Stimulated activated CD4-positive, alpha-beta T cell treated with anti-CD3 and anti-CD28 coated beads, Interleukin-2, amount 100 ng/mL, for 24 hours (primary cell): ENCODE measurements around the gene KIF16B.

ENCODE experiments used
- DNase-seq, 2 donors: peaks; one replicate each; pipeline ENCODE4 v3.0.0-alpha.2; 2020

The KIF16B gene

GRCh38 chr20:16337707-16338106 is 235.5 kb downstream of the KIF16B start:
- no peak for DNase-seq

DNA sequence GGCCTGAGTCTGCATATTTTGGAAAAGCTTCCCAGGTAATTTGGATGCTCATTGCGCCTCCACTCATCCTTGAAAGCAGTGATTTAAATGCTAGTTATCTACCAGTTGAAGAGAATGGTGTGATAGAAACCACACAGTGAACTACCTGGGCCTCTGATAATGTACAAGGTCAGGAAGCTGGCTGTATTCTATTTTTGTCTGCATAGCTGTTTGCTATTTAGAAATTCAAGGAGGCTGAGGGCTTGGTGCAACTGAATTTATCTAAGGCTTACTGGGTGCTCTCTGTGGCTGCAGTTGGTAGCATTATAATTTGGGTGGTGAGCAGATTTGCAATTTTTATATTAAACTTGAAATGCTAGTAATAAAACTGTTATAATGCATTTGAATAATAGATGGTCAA is 245.6 kb downstream of the KIF16B start:
- no peak for DNase-seq

DNA sequence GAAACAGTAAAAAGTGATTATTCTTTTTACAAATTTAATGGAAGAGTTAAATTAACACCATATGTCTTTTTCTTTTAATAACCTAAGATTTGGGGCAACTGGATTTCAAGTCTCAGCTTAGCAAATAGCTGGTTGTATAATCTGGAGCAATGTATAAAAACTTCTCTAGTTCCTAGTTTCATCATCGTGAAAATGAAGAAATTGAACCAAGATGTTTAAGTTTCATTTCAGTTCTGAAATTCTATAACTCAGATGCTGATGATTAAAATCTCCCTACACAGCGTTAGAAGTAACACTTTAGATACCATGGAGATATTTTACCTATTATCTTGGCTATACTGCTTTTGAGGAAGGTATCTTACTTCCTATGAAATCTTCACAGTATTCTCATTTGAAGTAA is 252.0 kb downstream of the KIF16B start:
- no peak for DNase-seq

- no peak for DNase-seq
Measured at GRCh38 chr20:16317445-16318362, 255.5 kb downstream of the KIF16B start.

DNA sequence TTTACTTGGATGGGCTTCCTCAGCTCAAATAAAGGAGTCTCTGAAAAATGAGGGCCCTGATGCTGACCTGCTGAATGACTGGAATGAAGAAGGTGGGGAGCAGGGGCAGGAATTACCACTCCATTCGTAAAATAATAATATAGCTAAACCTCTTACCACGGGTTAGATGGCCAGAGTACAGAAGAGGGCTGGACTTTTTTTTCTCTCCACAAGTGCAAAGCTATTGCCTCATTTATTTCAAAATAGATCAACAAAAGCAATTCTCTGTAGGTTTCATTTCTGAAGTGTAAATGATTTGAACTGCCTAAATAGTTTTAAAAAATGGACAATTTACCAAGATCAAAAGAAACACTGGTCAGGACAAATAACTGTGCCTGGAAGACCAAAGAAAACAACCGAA is 256.7 kb downstream of the KIF16B start:
- no peak for DNase-seq

- no peak for DNase-seq
Measured at GRCh38 chr20:16314748-16315159, 258.5 kb downstream of the KIF16B start.

DNA sequence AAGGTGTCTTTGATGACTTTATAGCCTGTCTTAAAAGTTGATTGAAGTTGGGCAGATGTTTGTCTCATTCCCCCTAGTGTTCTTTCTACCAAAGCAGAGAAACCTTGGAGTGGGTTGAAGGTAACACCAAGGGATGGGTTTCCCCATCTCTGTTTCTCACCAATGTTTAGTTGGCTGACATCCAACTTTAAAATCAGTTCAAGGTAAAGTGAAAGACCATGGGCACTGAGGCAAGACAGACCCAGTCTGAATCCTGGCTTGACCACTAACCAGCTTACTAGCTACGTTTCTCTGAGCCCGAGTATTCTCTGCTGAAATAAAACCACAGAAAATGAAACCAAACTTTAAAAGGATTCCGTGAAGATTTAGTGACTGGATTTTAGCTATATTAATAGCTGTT is 258.9 kb downstream of the KIF16B start:
- DNase-seq, result no peak

- no peak for DNase-seq
Measured at GRCh38 chr20:16313917-16314316, 259.3 kb downstream of the KIF16B start.

DNA sequence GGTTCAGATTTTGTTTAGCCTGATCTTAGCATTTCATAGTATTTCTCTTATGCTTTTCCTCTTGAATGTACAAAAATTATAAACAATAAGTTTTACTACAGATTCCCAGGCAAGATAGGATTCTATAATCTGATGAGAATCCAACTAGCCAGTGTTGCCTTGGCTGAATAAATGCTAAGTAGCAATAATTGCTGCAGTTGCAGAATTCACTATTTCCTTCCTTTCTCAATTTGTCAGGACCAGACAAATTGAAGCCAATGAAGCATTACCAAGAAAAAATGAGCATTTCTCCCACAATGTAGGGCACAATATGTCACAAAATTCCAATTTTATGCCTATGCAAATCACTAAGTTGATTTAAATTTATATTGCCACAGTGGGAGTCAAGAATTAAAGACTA is 260.2 kb downstream of the KIF16B start:
- DNase-seq, result no peak

DNA sequence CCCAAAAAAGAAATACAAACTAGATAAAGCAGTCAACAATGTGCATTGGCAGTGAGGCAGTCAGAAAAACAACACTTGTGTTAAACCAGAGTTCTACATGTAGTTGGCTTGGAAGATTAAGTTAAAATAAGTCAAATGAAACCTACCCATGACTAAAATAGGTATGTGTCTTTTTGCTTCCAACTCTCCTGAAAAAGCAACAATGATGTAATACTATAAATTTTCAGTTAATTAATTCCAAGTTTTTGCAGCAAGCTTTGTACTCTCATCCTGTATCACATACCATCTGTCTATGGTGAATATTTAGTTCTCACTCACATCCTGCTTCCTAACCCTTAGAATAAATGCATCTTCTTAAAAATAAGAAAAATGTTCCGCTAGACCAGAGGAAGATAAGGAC is 261.5 kb downstream of the KIF16B start:
- no peak for DNase-seq

GRCh38 chr20:16308754-16309153 is 264.5 kb downstream of the KIF16B start:
- DNase-seq, result no peak

GRCh38 chr20:16302818-16303217 is 270.4 kb downstream of the KIF16B start:
- no peak for DNase-seq

DNA sequence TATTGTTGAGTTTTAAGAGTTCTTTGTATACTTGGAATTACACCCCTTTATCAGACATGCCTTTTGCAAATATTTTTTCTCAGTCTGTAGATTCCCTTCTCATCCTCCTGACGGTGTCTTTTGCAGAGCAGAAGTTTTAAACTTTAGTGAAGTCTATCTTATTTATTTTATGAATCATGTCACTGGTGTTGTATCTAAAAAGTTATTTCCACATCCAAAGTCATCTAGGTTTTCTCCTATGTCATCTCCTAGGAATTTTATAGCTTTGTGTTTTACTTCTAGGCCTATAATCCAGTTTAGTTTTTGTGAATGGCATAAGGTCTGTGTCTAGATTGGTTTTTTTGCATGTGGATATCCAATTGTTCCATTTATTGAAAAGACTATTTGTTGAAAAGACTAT is 271.3 kb downstream of the KIF16B start:
- no peak for DNase-seq

DNA sequence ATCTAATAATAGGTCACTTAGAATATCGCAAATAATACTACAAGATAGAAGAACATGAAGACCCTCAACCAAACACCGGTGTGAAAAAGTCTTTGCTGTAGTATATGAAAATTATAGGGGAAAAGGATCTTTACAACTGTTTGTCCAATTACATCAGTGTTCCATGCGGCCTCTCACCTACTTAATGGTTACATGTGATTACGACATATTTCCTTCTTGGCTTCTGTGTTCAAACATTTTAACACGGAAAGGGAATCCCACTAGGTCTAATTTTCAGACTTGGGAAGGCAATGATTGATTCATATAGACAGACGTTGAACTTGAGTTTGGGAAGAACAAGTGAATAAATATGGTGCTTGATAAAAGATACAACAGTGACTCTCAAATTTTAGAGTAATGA is 273.4 kb downstream of the KIF16B start:
- no peak for DNase-seq

- DNase-seq, result no peak
Measured at GRCh38 chr20:16296931-16297330, 276.3 kb downstream of the KIF16B start.

GRCh38 chr20:16295534-16295933 is 277.7 kb downstream of the KIF16B start:
- DNase-seq, result no peak

DNA sequence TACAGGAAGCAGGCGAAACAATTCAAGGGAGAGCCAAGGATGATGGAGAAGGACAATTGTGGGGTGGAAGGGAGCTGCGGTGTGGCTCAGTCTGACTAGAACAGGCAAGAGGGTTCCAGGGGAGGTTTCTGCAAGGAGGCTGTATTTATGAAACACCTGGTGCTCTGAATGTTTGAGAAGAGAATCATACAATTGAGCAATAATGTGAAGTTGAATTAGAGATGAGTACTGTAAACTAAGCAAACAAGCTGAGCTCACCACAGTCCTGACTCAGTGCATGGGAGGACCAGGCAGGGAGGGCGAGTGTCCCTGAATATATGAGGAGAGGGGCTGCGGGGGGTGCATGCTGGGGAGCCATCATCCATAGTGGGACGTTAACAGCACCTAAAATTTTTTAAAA is 279.7 kb downstream of the KIF16B start:
- no peak for DNase-seq

DNA sequence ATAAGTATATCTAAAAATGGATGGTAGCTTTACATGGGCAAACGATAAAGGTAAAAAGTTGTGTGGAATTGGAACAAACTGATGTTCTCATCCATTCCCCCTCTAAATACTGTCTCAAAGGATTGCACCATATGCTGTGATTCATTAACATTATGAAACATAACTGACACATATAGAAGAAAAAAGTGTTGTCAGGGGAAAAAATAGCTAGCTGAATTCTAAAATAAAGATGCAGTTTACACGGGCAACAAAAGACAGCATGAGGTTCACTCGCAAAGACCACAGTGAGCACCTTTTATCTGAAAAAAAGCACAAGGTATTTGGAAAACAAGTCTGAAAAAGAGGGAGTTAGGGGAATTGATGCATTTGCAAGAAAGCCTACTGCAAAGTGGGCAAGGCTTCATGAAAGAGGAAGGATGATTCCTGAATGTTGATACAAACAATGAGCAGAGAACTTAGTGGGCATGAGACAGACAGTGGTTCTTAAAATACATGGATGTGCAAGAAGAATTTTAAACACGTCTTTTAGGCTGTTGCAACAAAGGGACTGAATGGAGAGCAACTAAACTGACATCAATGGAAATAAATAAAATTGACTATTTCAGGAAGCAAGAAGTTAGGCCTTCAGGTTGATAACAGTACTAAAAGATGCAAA is 280.9 kb downstream of the KIF16B start:
- DNase-seq, result no peak

GRCh38 chr20:16290358-16290757 is 282.9 kb downstream of the KIF16B start:
- no peak for DNase-seq

DNA sequence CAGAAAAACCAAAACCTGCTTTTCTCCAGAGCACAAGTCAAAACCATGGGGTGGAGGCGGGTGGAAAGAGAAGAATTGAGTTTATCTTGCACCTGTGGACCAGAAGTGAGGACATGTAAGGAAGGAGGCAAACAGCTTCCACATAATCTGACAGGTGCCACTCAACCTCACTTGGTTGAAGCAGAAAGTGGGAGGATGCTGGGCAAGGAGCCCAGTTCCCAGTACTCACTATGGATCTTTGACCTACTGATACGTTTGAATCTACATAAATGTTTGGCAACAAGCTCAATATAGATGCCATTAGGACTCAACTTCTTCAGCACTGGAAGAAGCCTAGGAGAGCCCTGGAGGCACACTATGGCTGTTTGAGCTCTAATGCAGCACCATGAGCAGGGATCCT is 285.5 kb downstream of the KIF16B start:
- DNase-seq, result no peak

- no peak for DNase-seq
Measured at GRCh38 chr20:16286601-16287000, 286.6 kb downstream of the KIF16B start.

- DNase-seq, result no peak
Measured at GRCh38 chr20:16284385-16285100, 288.7 kb downstream of the KIF16B start.

- DNase-seq, result no peak
Measured at GRCh38 chr20:16283978-16284377, 289.3 kb downstream of the KIF16B start.

GRCh38 chr20:16283307-16283706 is 289.9 kb downstream of the KIF16B start:
- no peak for DNase-seq
